Thyroid gland (tissue), 4 donors: ENCODE measurements around the gene BCL2L11.

Source experiments
- POLR2A ChIP-seq, 2 donors: fragments of 450-650 bp; IDR thresholded peaks; one replicate each; pipeline ENCODE4 v1.6.1; 2017; ENCODE audit warnings: antibody characterized with exemption in 2 of 2, mild to moderate bottlenecking in 2 of 2, moderate library complexity in 1 of 2
- TF ChIP-seq, protein P1 (sequence below), 6 experiments: fragments of 200-600 bp in 3 of 6; fragments of 450-650 bp in 3 of 6; sonication (generic) in 3 of 6; IDR thresholded peaks; one replicate each; pipeline ENCODE4 v1.5.1; 2016 to 2019; ENCODE audit warnings: antibody characterized with exemption in 6 of 6, mild to moderate bottlenecking in 2 of 6, inconsistent platforms in 1 of 6, moderate library complexity in 1 of 6

DNA sequence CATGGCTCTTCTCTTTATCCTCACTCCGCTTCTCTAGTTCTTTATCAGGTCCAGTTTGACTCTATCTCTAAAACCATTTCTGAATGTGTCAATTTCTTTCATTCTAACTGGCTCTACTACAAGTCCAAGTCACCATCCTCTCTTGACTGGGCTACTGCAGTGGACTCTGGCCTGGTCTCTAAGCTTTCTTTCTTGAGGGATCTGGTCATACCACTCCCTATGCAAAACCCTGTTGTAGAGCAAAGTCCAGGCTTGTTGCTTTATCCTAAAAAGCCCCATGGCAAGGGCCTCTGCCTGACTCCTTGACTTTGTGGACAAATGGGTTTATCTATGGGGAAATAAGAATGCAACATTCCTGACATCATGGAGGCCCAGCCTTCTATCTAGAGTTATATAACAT lies 87.1 kb downstream of the BCL2L11 start:
- TF ChIP-seq, protein P1, sequence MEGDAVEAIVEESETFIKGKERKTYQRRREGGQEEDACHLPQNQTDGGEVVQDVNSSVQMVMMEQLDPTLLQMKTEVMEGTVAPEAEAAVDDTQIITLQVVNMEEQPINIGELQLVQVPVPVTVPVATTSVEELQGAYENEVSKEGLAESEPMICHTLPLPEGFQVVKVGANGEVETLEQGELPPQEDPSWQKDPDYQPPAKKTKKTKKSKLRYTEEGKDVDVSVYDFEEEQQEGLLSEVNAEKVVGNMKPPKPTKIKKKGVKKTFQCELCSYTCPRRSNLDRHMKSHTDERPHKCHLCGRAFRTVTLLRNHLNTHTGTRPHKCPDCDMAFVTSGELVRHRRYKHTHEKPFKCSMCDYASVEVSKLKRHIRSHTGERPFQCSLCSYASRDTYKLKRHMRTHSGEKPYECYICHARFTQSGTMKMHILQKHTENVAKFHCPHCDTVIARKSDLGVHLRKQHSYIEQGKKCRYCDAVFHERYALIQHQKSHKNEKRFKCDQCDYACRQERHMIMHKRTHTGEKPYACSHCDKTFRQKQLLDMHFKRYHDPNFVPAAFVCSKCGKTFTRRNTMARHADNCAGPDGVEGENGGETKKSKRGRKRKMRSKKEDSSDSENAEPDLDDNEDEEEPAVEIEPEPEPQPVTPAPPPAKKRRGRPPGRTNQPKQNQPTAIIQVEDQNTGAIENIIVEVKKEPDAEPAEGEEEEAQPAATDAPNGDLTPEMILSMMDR (IDR thresholded peaks at IDR 0.05), result no peak
- no peak for TF ChIP-seq POLR2A (IDR thresholded peaks at IDR 0.05)
